Urothelium cell line (cell line): ENCODE results near the gene PPM1N.

Experiments used
- DNase-seq: peaks from one replicate; pipeline ENCODE4 v3.0.0; 2011; ENCODE audit warnings: low spot score, mixed read lengths
- FAIRE-seq: peaks from 2 replicates; lab custom pipeline; 2011; peaks lifted over from hg19 to GRCh38; lab: Jason Lieb, UNC

Gene PPM1N

DNA sequence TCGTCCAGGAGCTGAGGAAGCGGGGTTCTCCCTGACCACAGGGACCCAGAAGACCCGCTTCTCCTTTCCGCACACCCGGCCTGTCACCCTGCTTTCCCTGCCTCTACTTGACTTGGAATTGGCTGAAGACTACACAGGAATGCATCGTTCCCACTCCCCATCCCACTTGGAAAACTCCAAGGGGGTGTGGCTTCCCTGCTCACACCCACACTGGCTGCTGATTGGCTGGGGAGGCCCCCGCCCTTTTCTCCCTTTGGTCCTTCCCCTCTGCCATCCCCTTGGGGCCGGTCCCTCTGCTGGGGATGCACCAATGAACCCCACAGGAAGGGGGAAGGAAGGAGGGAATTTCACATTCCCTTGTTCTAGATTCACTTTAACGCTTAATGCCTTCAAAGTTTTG is 27.9 kb downstream of the PPM1N start:
- FAIRE-seq (no peak), DNase-seq (peak; percentile 70)

DNA sequence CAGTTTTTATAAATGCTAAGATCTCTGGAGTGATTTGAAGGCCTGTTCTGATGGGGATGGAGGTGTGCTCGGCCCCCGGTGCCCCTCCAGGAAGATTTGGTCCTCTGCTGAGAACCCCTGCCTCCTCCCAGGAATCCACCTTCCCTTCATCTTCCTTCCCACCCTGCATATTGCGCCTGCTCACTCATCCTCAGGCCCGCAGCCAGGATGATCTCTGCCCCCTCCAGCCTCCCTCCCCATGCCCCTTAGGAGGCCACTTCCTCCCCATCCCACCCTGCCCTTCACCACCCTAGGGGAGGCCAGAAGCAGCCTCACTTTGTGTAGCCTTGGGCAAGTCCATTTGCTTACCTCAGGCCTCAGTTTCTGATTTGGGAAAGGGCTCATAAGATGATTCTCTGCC is 28.7 kb downstream of the PPM1N start:
- DNase-seq (no peak), FAIRE-seq (no peak)

DNA sequence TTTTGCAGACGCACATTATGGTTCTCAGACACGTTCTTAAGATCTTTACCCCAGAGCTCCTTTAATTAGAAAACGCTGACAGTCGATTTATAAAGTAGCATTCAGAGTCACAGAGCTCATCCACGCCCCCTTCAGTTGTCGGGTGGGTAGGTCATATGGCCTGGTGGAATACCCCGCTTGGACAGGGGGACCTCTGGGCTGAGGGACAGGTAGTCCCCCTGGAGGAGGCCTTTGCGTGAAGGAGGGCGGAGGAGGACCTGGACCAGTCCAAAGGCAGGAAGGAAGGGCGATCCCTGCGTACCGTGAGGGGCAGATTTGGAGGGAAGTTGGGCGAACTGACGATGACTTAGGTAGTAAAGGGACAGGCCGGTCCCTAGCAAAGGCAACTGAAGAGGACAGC is 29.5 kb downstream of the PPM1N start:
- FAIRE-seq (no peak), DNase-seq (no peak)

DNA sequence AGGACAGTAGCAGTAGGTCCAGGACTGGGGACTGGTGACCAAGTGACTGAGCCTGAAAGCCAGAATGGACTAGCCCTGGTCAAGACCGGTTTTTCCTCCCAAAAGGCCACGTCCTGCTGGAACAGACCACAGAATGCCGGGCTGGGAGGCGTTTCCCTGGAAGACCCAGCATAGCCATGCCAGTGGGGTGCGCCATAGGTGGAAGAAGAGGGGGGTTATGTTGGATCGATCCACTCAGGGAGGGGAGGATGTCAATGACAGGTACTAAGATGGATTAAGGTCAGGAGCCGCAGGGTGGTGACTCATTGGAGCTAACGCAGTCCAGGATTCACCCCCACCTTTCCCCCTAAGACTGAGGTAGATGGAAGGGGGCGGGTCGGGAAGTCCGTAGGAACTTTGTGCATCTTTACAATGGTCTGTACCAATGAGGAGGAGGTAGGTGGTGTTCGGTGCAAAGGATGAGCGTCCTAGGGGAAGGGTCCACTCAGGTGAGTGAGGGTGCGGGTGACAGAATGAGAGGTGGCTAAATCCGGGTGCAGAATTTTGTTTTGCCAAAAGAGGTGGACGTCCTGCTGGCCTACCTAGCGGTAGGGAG is 30.0 kb downstream of the PPM1N start:
- no peak for FAIRE-seq
- DNase-seq, result no peak

DNA sequence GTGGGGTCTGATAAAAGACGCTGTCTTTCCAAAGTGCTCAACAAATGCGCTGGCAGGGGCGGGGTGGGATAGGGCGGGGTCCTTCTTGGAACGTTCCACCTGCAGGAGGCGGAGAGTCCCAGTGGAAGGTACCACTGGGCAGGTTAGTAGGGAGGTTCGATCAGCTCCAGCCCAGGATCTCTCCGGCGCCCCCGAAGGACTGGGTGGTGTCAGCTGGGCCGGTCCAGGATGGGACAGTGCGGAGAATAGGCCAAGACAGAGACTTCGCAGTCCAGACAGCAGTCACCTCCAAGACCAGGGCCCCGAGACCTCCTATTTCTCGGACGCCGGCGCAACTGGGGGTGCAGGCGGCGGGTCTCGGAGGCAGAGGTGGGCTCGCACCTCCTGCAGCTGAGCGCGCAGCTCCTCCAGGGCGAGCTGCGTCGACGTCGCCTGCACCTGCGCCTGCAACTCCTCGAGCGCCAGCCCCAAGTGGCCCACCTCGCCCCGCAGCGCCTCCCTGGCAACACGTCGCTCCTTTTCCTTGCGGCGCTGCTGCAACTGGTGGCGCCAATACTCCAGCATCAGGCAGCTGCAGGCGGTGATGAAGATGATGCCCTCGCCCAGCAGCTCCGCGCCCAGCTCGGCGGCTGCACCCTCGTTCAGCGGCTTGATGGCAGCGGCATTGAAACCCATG is 30.6 kb downstream of the PPM1N start:
- DNase-seq (no peak), FAIRE-seq (no peak)

DNA sequence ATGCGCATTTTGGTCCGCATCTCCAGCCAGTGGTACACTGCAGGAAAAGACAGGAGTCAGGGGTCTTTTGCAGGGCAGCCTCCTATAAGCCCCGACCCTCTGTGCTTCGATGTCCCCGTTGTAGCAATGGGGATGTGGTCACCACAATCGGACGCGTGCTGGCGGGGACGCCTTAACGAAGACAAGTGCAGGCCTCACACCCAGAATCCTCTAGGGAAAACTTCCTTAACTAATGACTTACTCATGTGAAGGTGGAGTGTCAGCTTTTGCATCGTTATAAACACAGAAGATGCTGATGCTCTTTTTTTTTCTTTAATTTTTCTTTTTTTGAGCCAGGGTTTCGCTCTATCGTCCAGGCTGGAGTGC is 31.2 kb downstream of the PPM1N start:
- FAIRE-seq, result no peak
- no peak for DNase-seq

DNA sequence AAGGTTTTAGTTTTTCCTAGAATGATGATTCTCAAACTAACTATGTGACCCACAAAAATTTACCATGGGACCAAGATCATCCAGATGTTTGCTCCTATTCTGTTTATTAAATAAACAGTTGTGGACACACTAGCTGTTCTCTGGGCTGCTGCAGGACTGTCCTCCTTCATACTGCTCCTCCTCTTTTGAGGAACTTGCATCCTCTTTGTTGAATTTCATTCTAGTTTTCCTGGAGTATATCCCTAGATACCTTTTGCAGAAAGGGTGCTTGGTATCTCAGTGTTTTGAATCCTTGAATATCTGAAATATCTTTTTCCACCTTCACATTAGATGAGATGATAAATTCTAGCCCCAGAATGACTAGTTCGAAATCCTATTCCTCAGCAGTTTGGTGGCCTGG is 33.1 kb downstream of the PPM1N start:
- no peak for DNase-seq
- FAIRE-seq, result no peak

DNA sequence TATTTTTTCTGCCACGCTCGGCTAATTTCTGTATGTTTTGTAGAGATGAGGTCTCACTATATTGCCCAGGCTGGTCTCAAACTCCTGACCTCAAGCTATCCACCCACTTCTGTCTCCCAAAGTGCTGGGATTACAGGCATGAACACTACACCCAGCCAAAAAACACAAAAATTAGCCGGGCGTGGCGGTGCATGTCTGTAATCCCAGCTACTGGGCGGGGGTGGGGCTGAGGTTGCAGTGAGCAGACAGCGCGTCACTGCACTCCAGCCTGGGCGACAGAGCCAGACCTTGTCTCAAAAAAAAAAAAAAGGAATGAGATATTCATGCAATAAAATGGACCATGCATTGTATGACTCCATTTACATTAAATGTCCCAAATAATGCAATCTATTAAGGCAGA is 41.2 kb downstream of the PPM1N start:
- DNase-seq (no peak), FAIRE-seq (no peak)

DNA sequence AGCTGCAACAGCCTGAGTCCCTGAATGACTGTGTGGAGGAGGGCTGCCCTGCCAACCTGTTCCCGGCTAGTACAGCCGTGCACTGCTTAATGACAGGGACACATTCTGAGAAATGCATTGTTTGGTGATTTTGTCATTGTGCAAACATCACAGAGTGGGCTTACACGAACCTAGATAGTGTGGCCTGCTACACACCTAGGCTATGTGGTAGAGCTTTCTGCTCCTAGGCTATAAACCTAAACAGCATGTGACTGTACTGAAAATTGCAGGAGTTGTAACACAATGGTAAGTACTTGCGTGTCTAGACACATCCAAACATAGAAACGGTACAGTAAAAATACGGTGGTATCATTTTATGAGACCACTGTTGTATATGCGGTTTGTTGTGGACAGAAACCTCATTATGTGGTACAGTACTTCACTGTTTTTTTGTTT is 44.0 kb downstream of the PPM1N start:
- FAIRE-seq, result no peak
- DNase-seq, result no peak

DNA sequence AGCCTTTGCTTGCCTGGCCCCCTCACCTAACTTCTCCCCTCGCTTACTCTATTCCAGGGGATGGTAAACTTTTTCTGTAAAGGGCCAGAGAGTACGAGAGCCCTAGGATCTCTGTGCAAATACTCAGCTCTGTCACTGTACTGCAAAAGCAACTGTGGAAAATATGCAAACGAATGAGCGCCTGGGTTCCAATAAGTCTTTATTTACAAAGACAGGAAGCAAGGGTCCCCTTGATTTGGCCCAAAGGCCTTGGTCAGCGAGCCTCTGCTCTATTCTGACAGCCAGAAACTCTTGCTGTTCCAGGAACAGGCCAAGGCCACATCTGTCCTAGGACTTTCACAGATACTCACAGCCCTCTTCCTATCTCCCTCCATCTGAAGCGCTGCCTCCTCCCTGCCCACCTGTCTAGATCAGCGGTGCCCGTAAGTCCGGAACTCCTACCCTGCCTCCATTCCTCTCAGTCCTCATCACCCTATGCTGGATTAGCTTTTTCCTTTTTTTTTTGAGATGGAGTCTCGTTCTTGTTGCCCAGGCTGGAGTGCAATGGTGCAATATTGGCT is 49.0 kb downstream of the PPM1N start:
- DNase-seq (no peak), FAIRE-seq (no peak)

DNA sequence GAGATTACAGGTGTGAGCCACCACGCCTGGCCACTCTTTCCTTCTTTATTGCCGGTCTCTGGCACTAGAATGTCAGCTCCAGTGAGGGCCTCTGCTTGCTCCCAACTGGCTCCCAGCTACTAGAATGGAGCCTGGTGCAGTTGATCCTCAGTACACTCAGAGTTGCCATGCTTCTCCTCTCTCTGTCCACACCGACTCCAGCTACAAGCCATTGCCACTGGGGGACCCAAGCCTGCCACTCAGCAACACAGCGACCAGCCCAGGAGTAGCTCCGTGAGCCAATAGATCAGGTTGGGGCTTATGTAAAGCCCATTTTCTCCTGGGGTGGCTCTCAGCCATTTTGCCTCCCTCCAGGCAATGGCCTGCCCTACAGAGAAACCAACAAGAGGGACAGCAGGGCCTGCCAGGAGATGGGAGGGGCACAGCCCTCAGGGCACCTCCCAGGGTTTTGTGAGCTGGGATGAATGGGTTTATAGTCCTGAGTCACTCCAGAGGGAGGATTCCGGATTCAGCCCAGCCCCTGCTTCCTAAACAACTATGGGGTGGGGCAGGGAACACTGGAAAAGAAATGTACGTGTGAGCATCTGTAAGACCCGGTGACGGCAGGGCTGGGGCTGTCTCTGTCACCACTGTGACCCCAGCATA is 49.8 kb downstream of the PPM1N start:
- no peak for FAIRE-seq
- peak; percentile 60 for DNase-seq
